K562 (cell line): ENCODE results near the gene ZNF891. TPM values are rescaled to one million over a fixed set of nuclear protein-coding genes. Genes with fewer than 3 reads are reported as not detected.

Experiments used
- ATAC-seq: fragments of 200-7000 bp; cut with Tn5 transposase; 3 replicates; pipeline ENCODE4 v1.9.1; 2020; ENCODE audit warnings: moderate library complexity
- BruUV-seq: library from RNA; stranded (reverse); fragments of 400-500 nt; replicated peaks from 2 replicates; lab custom pipeline; 2021; lab: Mats Ljungman, UMichigan
- CTCF ChIA-PET: fragments of 300-600 bp; formaldehyde crosslinking; extraction: SDS; loops from one replicate; lab custom pipeline; 2021; ENCODE audit warnings: low intra/inter-chr PET ratio; lab: Yijun Ruan, JAX
- POLR2A ChIA-PET: fragments of 300-600, 350-650 bp; sonication (Branson Sonifier 250); formaldehyde crosslinking; extraction: SDS; loops from one replicate; lab custom pipeline; 2021; ENCODE audit warnings: antibody characterized with exemption, inconsistent platforms; lab: Yijun Ruan, JAX
- DNase-seq, 4 experiments: peaks; one replicate each; pipeline versions ENCODE4 v3.0.0 to v3.0.0-alpha.2; 2011 to 2018; ENCODE audit warnings: low spot score in 3 of 4, mixed read lengths in 3 of 4; ENCODE audit errors: extremely low read depth in 1 of 4
- FAIRE-seq: peaks from 2 replicates; lab custom pipeline; 2011; peaks lifted over from hg19 to GRCh38; lab: Jason Lieb, UNC
- H2AFZ ChIP-seq: 2 replicates; pipeline ENCODE4 v1.6.0; 2011; ENCODE audit warnings: low read depth, low read length, control low read depth, inconsistent platforms
- H3K27ac ChIP-seq: fragments of 200-600 bp; 3 replicates; pipeline ENCODE4 v1.8.0; 2011; ENCODE audit warnings: low read depth, mild to moderate bottlenecking, control low read depth, inconsistent platforms, low read length, moderate library complexity, mixed read lengths; ENCODE audit errors: extremely low read depth
- H3K27me3 ChIP-seq, 2 experiments: fragments of 300-600 bp in 1 of 2; 2 replicates in 1 of 2; 3 replicates in 1 of 2; pipeline versions ENCODE4 v1.6.0 to v1.8.0; 2011; ENCODE audit warnings: inconsistent platforms in 2 of 2, low read length in 2 of 2, mild to moderate bottlenecking in 1 of 2, mixed read lengths in 1 of 2, moderate library complexity in 1 of 2; ENCODE audit not compliant: control insufficient read depth in 2 of 2, insufficient read depth in 2 of 2
- H3K36me3 ChIP-seq: fragments of 300-600 bp; 3 replicates; pipeline ENCODE4 v1.8.0; 2011; ENCODE audit warnings: mild to moderate bottlenecking, low read length, inconsistent platforms; ENCODE audit not compliant: control insufficient read depth, insufficient read depth
- H3K4me1 ChIP-seq, 2 experiments: fragments of 200-600 bp in 1 of 2; replicated peaks in 1 of 2; 2 replicates in 1 of 2; 3 replicates in 1 of 2; pipeline versions ENCODE4 v1.5.1 to v1.8.0; 2011; ENCODE audit warnings: inconsistent platforms in 2 of 2, low read length in 2 of 2, mild to moderate bottlenecking in 1 of 2, mixed read lengths in 1 of 2, moderate library complexity in 1 of 2; ENCODE audit not compliant: control insufficient read depth in 2 of 2, insufficient read depth in 2 of 2
- H3K4me2 ChIP-seq: 2 replicates; pipeline ENCODE4 v1.6.1; 2011; ENCODE audit warnings: low read length, control low read depth, inconsistent platforms, mixed read lengths; ENCODE audit not compliant: insufficient read depth
- H3K4me3 ChIP-seq: fragments of 200-600 bp; sonication (generic), shearing (Covaris generic); 2 replicates; pipeline ENCODE4 v1.5.1; 2016; ENCODE audit warnings: control low read depth, inconsistent platforms
- H3K79me2 ChIP-seq: fragments of 200-600 bp; 3 replicates; pipeline ENCODE4 v1.8.0; 2011; ENCODE audit warnings: low read length, inconsistent platforms; ENCODE audit not compliant: control insufficient read depth, insufficient read depth
- H3K9ac ChIP-seq, 2 experiments: 2 replicates each; pipeline versions ENCODE4 v1.6.0 to v1.6.1; 2011; ENCODE audit warnings: low read depth in 2 of 2, low read length in 2 of 2, control low read depth in 1 of 2, inconsistent platforms in 1 of 2, mild to moderate bottlenecking in 1 of 2, mixed read lengths in 1 of 2; ENCODE audit not compliant: insufficient read depth in 1 of 2
- H3K9me1 ChIP-seq: one replicate; pipeline ENCODE4 v1.6.0; 2011; ENCODE audit warnings: inconsistent platforms, mild to moderate bottlenecking, low read length, moderate library complexity; ENCODE audit not compliant: control insufficient read depth, insufficient read depth
- H3K9me3 ChIP-seq: replicated peaks from 2 replicates; pipeline ENCODE4 v1.5.1; 2011; ENCODE audit warnings: low read depth, low read length, inconsistent platforms; ENCODE audit not compliant: control insufficient read depth, insufficient read depth
- H4K20me1 ChIP-seq: replicated peaks from 2 replicates; pipeline ENCODE4 v1.6.1; 2011; ENCODE audit warnings: low read length, inconsistent platforms, mixed read lengths; ENCODE audit not compliant: control insufficient read depth, insufficient read depth
- ADNP ChIP-seq: fragments of 200-800 bp; sonication (Bioruptor generic); IDR thresholded peaks from 2 replicates; pipeline ENCODE4 v1.6.1; 2016; ENCODE audit warnings: missing genetic modification characterization, missing compliant biosample characterization
- ELF1 ChIP-seq: fragments of 200-800 bp; sonication (Bioruptor generic); IDR thresholded peaks from 2 replicates; pipeline ENCODE4 v1.6.1; 2016; ENCODE audit warnings: missing genetic modification characterization, missing compliant biosample characterization
- HDAC2 ChIP-seq: fragments of 450-650 bp; IDR thresholded peaks from 2 replicates; pipeline ENCODE4 v1.6.1; 2016; ENCODE audit warnings: mild to moderate bottlenecking
- ILK ChIP-seq: fragments of 450-650 bp; IDR thresholded peaks from 2 replicates; pipeline ENCODE4 v1.6.1; 2016; ENCODE audit warnings: missing genetic modification characterization, low read depth, mild to moderate bottlenecking, missing compliant biosample characterization, moderate library complexity, borderline replicate concordance
- TAF7 ChIP-seq: fragments of 450-650 bp; IDR thresholded peaks from 2 replicates; pipeline ENCODE4 v1.6.1; 2016; ENCODE audit warnings: missing genetic modification characterization, missing compliant biosample characterization
- TOE1 ChIP-seq, 2 experiments: fragments of 450-650 bp in 1 of 2; sonication (generic) in 1 of 2; formaldehyde crosslinking in 1 of 2; IDR thresholded peaks; 2 replicates each; pipeline versions ENCODE4 v1.7.1 to v1.8.0; 2016 to 2022; ENCODE audit warnings: borderline replicate concordance in 2 of 2, mild to moderate bottlenecking in 2 of 2, antibody characterized with exemption in 1 of 2, inconsistent platforms in 1 of 2, low read depth in 1 of 2, missing genetic modification reagents in 1 of 2, moderate library complexity in 1 of 2
- ZBTB26 ChIP-seq: fragments of 450-650 bp; formaldehyde crosslinking; IDR thresholded peaks from 2 replicates; pipeline ENCODE4 v1.4.0; 2022; ENCODE audit warnings: missing genetic modification characterization
- ZNF277 ChIP-seq: fragments of 250-450 bp; sonication (Bioruptor Pico); IDR thresholded peaks from 2 replicates; pipeline ENCODE4 v1.8.0; 2022; ENCODE audit warnings: inconsistent platforms, mild to moderate bottlenecking, moderate library complexity, borderline replicate concordance
- ZNF395 ChIP-seq: fragments of 200-800 bp; sonication (Bioruptor generic); IDR thresholded peaks from 2 replicates; pipeline ENCODE4 v1.6.1; 2017; ENCODE audit warnings: missing genetic modification characterization, missing compliant biosample characterization
- ZNF699 ChIP-seq: fragments of 250-450 bp; sonication (Bioruptor Pico); IDR thresholded peaks from 2 replicates; pipeline ENCODE4 v1.8.0; 2021; ENCODE audit warnings: mild to moderate bottlenecking, moderate library complexity; ENCODE audit not compliant: insufficient replicate concordance
- ZNF764 ChIP-seq: fragments of 250-450 bp; sonication (Bioruptor Pico); IDR thresholded peaks from 2 replicates; pipeline ENCODE4 v1.4.0; 2020; ENCODE audit warnings: low read depth, mild to moderate bottlenecking, moderate library complexity
- ZNF77 ChIP-seq: fragments of 250-450 bp; sonication (Bioruptor Pico); IDR thresholded peaks from 2 replicates; pipeline ENCODE4 v1.5.0; 2020
- WGBS: fragments of 100-300 bp; shearing (Covaris generic); methylation state at CpG from one replicate; pipeline ENCODE4 v1.1.6; 2016; ENCODE audit warnings: low coverage, mixed read lengths; ENCODE audit not compliant: insufficient coverage; ENCODE audit errors: missing lambda C conversion rate; 5-methylcytosine and 5-hydroxymethylcytosine counted together
- in situ Hi-C: fragments of 300-500 bp; cut with MboI; formaldehyde crosslinking; loops from 4 replicates; pipeline ENCODE4 v1.15.0; 2018; ENCODE audit warnings: inconsistent platforms, mixed read lengths
- intact Hi-C: fragments of 100-400 bp; cut with micrococcal nuclease; formaldehyde crosslinking; loops from 2 replicates; pipeline ENCODE4 v1.14.2; 2022
- polyA plus RNA-seq, 8 experiments: library from polyadenylated mRNA; depleted of rRNA in 4 of 8; stranded (reverse) in 5 of 8; unstranded in 3 of 8; fragments of >200 nt; fragmentation: Nextera tagmentation in 2 of 8; fragmentation: Illumina TruSeq in 1 of 8; extraction: Ambion mirVana in 2 of 8; extraction: Trizol in 1 of 8; gene quantifications; 2 replicates each; pipeline versions ENCODE4 v1.2.1 to v1.2.3, GENCODE V29; 2011 to 2014; ENCODE audit warnings: inconsistent platforms in 1 of 8, missing spikeins in 1 of 8
- total RNA-seq, 7 experiments: library from RNA; depleted of rRNA in 6 of 7; stranded (reverse); fragments of >200 nt in 6 of 7; fragmentation: Illumina TruSeq in 2 of 7; extraction: Trizol in 2 of 7; gene quantifications; 2 replicates each; pipeline versions ENCODE4 v1.2.1 to v1.2.3, GENCODE V29; 2011 to 2021; ENCODE audit warnings: low replicate concordance in 1 of 7

Gene ZNF891
- total and polyA plus RNA-seq, 9 of the 15 experiments (the other 6 are each of a cell fraction or from before 2014, with no cell fraction given): 0.41 to 2.0 (median 1.3) TPM

GRCh38 chr12:133145981-133146380 lies 15.9 kb upstream of the ZNF891 start:
- WGBS: 70% methylated on average over 2 of the region's 2 CpGs
- ATAC-seq (no peak), FAIRE-seq (no peak), DNase-seq (no peak)
- intact Hi-C loops: no loop called here
- Histone ChIP-seq H3K4me3 (no peak overlapping the region), H2AFZ (no peak overlapping the region), H3K27ac (no peak overlapping the region), H3K4me2 (no peak overlapping the region), H3K9ac (no peak overlapping the region), H3K36me3 (peaks cover 17% of the 10 kb centered on the region; the same call in 1 of the 3 replicates), H4K20me1 (no peaks in the 10 kb centered on the region), H3K27me3 (no peaks in the 10 kb centered on the region), H3K9me3 (peaks cover 4% of the 10 kb centered on the region; the same call in 1 of the 2 replicates), H3K79me2 (no peaks in the 10 kb centered on the region), H3K4me1 (no peaks in the 10 kb centered on the region), H3K9me1 (no peaks in the 10 kb centered on the region)
- POLR2A ChIA-PET: no interaction called here
- TF ChIP-seq HDAC2: no peak
- no peak for TF ChIP-seq ZNF699 (CRISPR knock-in tag)
- no peak for TF ChIP-seq ZBTB26 (CRISPR knock-in tag)
- no peak for TF ChIP-seq ZNF77
- TF ChIP-seq ADNP (tag): no peak
- no peak for TF ChIP-seq ZNF395 (CRISPR knock-in tag)
- TF ChIP-seq ZNF277 (CRISPR knock-in tag): no peak
- TF ChIP-seq ELF1 (tag): no peak
- TF ChIP-seq TOE1 (IDR thresholded peaks at IDR 0.05; ENCODE audit: borderline replicate concordance): no peak
- no peak for TF ChIP-seq TOE1 (CRISPR knock-in tag; IDR thresholded peaks at IDR 0.05; ENCODE audit: borderline replicate concordance, low read depth)
- no peak for TF ChIP-seq TAF7 (tag)
- no peak for TF ChIP-seq ZNF764 (CRISPR knock-in tag)
- no peak for TF ChIP-seq ILK
- no TSS peak for BruUV-seq
- in situ Hi-C loops: no loop called here
- CTCF ChIA-PET: no interaction called here
